GM18861 (cell line): ENCODE measurements around the gene MB.

Experiments
- ATAC-seq: cut with Tn5 transposase; IDR thresholded peaks from one replicate; pipeline ENCODE4 v1.9.1; 2021; ENCODE audit not compliant: unreplicated experiment

The MB gene

DNA sequence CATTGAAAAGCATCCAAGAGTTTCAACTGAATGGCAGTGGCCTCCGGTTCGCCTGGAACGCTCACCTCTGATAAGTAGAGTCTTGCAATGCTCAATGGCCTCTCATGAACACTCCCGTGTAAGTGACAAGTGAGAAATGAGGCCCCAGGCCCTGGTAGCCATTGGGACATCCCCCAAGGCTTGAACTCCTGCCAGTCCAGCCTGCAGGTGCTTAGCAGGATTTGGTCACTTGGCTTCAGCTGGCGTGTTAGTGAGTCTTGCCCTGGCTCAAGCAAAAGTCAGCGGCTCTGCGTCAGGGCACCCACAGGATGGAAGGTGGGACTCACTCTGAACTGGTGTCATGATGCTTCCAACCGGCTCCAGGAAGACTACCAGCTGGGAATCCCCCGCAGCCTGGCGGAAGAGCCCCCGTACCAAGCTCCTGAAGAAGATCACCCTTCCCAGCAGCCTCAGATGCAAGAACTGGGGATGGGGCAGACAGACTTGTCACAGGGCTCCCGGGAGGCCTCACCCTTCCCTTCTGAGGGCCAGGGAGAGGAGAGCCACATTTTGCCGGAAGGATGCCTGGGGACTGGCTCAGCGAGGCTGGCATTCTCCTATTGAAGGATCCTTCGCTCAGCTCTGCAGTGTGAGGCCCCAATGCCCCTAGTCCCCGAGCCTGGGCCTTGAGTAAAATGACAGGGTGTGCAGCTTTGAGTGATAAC, 19.3 kb downstream of the MB start:
- no peak for ATAC-seq

DNA sequence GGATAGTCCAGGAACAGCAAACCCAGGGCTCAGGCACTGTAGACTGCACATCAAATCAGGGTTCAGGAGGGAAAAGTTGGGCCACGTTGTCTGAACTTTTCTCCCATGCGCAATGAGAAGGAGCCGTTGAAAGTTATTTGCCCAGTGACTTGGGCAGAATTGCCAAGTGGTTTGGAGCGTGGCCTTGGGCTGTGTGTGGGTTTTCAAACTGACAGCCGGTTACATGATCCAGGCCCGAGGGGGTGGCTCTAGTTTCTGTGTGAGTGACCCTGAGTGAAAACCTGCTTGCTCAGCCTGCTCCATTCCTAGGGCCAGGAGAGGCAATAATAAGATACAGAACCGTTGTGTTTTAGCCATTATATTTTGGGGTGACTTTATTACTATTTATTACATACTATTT, 20.3 kb downstream of the MB start:
- no peak for ATAC-seq

GRCh38 chr22:35594686-35595085, 22.4 kb downstream of the MB start:
- ATAC-seq = no peak

DNA sequence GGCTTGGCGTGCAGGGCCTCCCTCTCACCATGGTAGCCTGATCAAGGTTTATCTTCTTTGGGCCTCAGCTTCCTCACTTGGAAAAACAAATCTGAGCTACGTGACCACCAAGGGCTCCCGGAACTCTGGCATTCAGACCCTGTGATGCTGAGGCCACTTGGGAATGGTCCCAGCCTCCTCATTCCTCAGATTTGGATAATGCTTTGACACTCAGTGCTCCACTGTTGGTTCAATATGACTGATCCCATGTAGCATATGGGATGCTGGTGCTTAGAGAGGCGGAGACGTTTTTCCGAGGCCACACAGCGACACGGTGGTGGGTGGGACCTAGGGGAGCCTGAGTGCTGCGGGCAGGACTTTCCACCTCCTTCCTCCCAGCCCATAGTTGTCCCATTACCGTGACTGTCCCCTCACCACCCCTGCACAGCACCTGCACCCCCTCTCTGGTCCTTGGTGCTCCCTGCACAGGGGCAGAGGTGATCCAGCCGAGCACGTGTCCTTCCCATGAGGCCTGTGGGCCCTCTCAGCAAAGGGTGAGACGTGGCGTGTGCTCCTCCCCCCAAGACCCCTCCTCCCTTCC, 23.1 kb downstream of the MB start:
- ATAC-seq = no peak

DNA sequence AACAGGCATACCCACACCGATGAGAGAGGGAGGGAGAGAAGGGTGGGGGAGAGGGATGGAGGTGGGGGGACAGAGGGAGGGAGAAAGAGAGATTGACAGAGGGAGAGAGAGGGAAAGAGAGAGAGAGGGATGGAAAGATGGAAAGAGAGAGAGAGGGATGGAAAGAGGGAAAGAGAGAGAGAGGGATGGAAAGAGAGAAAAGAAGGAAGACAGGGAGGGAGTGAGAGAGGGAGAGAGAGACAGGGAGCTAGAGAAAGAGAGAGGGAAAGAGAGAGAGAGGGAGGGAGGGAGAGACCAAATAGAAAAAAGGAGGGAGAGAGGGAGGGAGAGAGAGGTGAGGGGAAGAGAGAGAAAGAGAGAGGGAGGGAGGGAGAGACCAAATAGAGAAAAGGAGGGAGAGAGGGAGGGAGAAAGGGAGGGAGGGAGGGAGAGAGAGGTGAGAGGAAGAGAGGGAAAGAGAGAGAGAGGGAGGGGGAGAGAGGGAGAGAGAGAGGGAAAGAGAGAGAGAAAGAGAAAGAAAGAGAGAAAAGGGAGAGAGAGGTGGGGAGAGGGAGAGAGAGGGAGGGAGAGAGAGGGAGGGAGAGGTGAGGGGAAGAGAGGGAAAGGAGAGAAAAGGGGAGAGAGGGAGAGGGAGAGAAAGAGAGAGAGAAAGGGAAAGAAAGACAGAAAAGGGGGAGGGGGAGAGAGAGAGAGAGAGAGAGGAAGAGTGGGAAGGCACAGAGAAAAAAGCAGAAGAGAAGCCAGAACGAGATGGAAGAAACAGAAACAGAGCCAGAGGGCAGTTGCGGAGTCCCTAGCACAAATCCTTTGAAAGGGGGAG, 23.8 kb downstream of the MB start:
- ATAC-seq = no peak

DNA sequence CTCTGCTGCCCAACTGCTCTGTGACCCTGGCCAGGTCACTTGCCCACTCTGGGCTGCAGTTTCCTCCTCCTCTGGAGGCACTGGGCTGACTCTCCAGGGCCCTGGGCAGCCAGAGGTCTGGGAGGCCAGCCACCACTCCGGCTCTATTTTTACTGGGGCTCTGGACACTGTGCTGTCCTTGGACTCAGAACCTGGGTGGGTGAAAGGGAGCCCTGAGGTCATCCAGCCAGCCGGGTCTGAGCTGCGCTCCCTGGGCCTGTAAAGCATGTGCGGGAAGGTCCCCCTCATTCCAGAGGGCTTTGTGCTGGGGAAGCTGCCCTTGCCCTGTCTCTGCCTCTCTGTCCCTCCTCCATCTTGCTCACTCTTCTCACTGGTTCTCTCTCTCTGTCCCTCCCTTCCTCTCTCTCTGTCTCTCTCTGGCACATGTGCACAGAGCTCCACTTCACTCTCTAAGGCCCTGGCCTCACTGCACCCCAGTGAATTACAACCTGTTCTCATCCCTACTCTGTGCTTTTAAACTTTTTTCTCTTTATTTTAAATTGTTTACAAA, 24.6 kb downstream of the MB start:
- ATAC-seq = no peak

GRCh38 chr22:35591714-35592417, 25.3 kb downstream of the MB start:
- no peak for ATAC-seq

DNA sequence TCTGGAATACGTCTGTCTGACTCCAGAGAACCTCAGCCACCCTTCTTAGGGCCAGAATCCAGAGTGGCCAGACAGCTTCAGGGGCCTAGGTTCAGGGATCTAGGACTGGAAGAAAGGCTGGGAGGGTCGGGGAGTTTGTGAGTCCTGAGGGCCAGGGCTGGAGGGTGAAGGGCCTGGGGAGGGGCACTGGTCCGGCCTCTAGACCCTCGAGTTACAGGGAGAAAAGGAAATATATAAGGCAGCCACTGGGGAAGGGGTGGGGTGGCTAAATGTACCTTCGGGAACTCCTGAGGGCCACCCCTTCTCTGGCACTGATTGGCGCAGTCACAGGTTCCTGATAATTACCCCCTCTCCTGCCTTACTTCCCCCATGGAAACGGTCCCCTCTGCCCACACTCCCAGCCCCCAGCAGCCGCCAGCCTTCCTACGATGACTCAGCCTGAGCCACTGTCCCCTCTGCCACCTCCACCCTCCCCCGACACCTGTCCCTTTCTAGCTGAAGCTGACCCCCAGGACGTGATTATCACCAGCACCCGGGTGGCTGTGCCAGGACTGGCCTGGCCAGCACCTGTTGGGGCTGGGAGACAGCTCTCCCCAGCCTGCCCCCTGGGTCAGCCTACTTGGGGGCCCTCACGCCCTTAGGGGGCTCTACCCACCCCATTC, 26.4 kb downstream of the MB start:
- no peak for ATAC-seq

DNA sequence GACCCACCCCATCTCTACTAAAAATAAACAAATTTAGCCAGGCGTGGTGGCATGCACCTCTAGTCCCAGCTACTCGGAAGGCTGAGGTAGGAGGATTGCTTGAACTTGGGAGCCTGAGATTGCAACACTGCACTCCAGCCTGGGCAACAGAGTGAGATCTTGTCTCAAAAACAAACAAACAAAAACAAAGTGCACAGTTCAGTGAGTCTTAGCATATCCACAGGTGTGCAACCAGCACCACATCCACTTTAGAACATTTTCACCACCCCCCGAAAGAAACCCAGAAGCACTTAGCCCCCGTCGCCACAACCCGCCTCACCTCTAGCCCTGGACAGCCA, 27.4 kb downstream of the MB start:
- no peak for ATAC-seq

DNA sequence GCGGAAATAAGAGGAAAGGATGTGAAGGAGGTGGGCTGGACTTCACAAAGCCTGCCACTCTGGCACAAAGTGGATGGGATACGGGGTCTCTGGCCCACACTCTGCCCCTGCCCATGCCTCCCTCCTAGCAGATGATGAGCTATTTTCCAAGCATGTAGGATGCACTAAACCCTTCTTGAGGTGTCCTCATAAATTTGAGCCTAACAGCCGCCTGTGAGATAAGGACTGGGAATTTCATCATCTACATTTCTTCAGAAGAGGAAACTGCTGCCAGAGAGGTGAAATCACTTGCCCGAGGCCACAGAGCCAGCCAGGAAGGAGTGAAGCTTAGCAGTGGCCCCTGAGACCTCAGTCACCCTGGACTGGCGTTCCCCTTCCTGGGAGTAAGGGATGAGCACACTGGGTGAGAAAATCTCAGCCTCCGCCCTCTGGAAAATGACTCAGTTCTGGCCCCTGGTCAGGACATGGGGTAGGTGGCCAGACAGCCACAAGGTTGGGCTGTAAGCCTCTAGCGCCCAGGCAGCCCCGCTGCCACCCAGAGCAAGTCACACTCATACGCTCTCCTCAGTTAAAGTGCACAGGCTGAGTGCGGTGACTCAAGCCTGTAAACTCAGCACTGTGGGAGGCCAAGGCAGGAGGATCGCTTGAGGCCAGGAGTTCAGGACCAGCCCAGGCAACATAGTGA, 27.9 kb downstream of the MB start:
- ATAC-seq = no peak

GRCh38 chr22:35587896-35588295, 29.2 kb downstream of the MB start:
- no peak for ATAC-seq

DNA sequence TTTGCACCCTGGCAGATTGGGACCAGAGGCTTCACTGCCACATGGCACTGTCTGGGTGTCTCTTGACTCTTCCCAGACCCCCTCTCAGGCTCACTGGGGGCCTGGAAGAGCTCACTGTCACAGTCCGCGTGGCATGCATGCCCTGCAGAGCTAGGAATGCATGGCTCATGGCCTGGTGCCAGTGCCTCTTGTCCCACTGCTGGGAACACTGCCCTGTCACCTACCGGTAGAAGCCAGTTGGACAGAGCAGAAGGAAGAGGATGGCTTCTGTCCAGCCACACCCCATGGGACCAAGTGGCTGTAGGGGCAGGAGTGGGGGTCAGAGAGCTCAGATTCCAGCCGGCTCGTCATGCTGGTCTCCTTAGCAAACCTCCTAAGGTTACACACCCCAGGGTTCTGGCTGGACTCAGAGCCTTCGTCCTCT, 29.7 kb downstream of the MB start:
- no peak for ATAC-seq

DNA sequence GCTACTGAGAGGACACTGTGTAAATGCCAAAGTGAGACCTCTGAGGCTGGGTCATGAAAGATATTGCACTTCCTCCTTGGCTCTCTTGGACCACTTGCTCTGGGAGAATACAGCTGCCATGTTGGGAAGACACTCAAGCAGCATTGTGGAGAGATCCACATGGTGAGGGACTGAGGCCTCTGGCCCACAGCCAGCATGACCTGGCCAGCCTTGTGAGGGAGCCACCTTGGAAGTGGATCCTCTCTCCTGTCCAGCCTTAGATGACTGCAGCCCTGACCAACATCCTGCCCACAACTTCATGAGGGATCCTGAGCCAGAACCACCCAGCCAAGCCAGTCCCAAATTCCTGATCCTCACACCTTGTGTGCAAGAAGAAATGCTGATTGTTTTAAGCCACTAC, 30.4 kb downstream of the MB start:
- no peak for ATAC-seq

- no peak for ATAC-seq
These were observed 34.1 kb downstream of the MB start for GRCh38 chr22:35582861-35583670.

DNA sequence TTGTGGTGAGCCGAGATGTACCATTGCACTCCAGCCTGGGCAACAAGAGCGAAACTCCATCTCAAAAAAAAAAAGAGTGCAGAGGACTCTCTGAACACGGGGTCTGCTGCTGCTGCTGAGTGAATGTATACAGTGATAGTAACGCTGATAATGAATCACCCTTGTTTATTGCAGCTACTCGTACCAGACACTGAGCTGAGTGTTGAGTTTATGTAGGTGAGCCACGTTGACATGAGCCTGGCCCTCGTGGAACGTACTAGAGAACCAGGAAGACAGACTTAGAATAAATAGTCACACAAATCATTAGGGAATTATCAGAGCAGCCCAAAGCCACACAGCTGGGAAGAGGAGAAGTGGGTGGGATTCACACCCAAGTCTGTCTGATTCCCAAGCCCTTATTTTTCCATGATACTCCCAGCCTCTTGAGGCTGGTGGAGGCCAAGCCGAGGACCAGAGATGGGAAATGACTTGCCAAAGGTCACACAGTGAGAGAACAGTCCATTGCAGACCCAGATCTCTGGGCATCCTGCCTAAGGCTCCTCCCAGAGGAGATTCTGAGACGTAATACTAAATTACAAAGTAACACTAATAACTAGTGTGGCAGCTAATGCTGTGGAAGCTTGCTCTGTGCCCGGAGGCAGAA, 34.8 kb downstream of the MB start:
- no peak for ATAC-seq

DNA sequence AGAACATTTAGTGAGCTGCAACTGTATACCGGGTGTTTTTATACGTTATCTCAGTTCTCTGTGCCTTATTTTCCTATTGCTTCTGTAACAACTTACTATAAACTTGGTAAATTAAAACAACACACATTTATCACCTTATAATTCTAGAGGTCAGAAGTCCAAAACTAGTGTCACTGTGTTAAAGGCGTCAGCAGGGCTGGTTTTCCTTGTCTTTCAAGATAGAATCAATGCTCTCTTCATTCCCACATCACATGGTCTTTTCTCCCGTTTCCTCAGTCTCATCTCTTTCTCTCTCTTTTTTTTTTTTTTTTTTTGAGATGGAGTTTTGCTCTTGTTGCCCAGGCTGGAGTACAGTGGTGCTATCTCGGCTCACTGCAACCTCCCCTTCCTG, 36.1 kb downstream of the MB start:
- ATAC-seq = no peak

DNA sequence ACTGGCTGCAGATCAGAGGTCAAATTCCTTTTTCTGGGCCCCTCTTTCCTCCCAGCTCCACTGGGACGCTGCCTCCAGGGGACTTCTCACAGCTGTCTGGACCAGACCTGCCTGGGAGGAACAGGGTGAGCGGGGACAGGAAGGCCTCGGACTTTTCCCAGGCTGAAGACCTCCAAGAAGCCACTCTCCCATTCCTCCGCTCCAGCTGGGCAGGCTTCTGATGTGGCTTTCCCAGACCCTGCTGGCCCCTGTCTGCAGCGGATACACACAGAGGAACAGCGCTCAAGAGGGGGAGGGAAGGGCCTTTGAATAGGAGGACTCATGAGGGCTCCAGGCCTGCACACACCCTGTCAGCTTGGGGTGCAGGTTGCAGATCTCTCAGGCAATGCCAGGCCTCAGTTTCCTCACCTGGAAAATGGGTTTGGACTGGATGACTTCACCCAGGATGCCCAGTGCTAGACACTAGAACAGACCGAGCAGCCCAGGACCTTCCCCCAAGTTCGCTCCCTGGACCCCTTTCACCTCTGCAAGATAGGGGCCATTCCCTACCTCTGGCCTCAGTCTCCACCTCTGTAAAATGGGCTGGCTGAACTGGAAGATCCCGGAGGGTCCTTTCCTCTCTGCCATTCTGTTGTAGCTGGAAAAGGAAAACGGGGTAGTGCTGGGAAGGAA, 36.6 kb downstream of the MB start:
- no peak for ATAC-seq

DNA sequence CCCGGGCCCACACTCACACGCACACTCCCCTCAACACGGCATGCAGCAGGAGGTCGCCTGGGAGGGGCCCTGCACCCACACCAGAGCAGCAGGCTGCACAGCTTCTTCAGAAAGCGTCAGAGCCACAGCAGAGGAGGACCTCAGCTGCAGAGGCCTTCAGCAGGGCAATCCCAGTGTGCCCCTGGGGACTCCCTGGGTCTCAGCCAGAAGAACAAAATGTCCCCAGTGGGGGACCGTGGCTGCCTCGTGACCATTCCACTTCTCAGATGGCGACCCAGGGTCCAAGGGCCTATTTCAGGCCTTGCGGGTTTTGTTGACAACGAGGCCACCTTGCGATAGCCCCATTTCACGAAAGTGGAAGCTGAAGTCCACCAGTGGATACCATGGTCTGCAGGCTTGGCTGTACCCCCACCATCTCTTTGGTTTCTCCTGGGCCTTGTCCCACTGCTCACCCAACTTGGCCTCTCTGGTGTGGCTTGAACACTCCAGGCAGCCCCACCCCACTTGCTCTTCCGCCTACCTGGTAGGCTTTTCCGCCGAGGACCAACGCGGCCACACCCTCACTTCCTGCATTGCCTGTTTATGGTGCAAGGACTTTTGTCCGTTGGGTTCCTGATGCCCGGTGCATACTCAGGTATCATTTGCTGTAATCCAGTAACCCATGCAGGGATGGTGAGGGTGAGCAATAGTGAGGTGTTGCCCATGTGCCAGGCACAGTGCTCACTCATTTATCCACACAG, 38.1 kb downstream of the MB start:
- no peak for ATAC-seq
